ENCODE data around the gene PUS7.
A peak's percentile ranks its signal among the peaks of the same experiment; 100 is the strongest.

DNA sequence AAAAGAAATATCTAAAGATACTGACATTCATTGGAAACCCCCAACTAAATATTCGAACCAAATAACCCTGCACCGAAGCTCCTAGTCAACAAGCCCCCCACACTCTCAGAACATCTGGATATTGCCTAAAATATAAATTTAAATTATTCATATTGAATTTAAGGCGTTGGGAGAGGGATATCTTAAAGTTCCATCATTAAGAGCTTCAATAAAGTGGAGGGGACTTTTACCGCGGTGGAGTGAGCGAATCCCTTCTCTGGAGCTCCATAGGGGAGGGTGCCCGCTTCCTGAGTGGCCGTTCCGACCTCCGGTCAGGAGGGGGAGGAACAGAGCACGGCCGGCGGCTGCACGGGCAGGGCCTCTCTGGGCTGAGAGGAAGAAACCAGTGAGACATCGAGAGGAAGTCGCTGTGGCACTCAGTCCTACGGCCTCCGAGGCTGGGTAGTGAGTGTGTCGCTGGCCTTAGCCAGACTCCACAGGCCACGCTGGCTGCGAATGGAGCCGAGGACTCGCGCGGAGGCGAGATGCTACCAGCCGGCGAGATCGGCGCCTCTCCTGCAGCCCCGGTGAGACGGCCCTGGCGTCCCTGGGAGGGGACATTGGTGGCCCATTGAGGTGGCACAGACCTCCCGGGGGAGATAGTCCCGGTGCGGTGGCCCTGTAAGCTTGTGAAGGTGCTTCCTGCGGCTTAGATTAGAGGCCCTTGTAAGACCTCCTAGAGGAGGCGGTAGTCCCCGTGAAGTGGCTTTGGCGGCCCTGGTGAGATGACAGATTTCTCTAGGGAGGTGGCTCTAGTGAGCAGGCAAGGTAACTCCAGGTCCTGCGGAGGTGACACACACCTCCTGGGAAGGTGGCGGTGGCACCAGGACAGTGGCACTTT lies 10.0 kb upstream of the PUS7 start, which contains the start of gene RINT1:
- TF ChIP-seq, protein P1, sequence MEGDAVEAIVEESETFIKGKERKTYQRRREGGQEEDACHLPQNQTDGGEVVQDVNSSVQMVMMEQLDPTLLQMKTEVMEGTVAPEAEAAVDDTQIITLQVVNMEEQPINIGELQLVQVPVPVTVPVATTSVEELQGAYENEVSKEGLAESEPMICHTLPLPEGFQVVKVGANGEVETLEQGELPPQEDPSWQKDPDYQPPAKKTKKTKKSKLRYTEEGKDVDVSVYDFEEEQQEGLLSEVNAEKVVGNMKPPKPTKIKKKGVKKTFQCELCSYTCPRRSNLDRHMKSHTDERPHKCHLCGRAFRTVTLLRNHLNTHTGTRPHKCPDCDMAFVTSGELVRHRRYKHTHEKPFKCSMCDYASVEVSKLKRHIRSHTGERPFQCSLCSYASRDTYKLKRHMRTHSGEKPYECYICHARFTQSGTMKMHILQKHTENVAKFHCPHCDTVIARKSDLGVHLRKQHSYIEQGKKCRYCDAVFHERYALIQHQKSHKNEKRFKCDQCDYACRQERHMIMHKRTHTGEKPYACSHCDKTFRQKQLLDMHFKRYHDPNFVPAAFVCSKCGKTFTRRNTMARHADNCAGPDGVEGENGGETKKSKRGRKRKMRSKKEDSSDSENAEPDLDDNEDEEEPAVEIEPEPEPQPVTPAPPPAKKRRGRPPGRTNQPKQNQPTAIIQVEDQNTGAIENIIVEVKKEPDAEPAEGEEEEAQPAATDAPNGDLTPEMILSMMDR (IDR thresholded peaks at IDR 0.05), result peak; percentile 65 to 84 (median 76)
- TF ChIP-seq POLR2A (IDR thresholded peaks at IDR 0.05), result peak; percentile 16 to 64

Data from uterus (tissue), 2 donors.